ENCODE measurements around the gene HTR2A.

DNA sequence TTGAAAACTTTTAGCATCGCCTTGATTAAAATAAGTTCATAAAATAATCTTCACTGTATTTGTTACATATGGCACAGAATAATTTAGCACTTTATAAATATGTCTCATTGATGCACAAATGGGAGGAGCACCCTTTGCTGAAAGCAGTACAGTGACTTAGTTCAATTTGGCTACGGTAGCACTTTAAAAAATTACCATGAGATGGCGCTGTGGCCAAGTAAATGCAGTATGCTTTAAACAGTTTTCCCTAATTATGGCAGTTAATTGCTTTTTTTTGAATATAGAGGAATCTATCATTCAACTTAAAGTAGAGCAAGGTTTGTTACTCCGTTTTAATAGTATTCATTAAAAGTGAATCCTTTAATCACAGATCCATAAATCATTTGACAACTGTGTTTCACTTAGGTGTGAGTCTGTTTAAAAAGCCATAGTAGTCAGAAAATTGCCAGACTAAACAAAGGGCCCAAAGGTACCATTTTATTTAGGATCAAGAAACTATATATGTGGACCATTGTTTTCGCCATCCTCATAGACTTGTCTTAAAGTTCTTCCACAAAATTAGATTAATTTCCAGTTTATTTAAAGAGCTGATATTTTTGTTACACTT is 65.2 kb downstream of the HTR2A start:
- TF ChIP-seq, protein P1, sequence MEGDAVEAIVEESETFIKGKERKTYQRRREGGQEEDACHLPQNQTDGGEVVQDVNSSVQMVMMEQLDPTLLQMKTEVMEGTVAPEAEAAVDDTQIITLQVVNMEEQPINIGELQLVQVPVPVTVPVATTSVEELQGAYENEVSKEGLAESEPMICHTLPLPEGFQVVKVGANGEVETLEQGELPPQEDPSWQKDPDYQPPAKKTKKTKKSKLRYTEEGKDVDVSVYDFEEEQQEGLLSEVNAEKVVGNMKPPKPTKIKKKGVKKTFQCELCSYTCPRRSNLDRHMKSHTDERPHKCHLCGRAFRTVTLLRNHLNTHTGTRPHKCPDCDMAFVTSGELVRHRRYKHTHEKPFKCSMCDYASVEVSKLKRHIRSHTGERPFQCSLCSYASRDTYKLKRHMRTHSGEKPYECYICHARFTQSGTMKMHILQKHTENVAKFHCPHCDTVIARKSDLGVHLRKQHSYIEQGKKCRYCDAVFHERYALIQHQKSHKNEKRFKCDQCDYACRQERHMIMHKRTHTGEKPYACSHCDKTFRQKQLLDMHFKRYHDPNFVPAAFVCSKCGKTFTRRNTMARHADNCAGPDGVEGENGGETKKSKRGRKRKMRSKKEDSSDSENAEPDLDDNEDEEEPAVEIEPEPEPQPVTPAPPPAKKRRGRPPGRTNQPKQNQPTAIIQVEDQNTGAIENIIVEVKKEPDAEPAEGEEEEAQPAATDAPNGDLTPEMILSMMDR (IDR thresholded peaks at IDR 0.05) = peak; percentile 97
- no peak for TF ChIP-seq EZH2 (IDR thresholded peaks at IDR 0.05)

All from neural progenitor cell (in vitro differentiated cells).